IPS-18c (cell line): ENCODE results near the gene COBLL1.
"Not testable (repeated sequence)": the region's sequence is repeated elsewhere in the genome, so short reads cannot be mapped to it uniquely, and the experiment has no call there.

Source experiments
- H3K4me3 ChIP-seq: 2 replicates; pipeline ENCODE4 v1.7.0; 2013; ENCODE audit warnings: low read depth, mild to moderate bottlenecking, low read length, moderate library complexity; ENCODE audit not compliant: insufficient read depth
- H3K9me3 ChIP-seq: one replicate; pipeline ENCODE4 v1.6.1; 2013; ENCODE audit warnings: mild to moderate bottlenecking, low read length, moderate library complexity; ENCODE audit not compliant: control insufficient read depth, insufficient read depth

COBLL1 gene

DNA sequence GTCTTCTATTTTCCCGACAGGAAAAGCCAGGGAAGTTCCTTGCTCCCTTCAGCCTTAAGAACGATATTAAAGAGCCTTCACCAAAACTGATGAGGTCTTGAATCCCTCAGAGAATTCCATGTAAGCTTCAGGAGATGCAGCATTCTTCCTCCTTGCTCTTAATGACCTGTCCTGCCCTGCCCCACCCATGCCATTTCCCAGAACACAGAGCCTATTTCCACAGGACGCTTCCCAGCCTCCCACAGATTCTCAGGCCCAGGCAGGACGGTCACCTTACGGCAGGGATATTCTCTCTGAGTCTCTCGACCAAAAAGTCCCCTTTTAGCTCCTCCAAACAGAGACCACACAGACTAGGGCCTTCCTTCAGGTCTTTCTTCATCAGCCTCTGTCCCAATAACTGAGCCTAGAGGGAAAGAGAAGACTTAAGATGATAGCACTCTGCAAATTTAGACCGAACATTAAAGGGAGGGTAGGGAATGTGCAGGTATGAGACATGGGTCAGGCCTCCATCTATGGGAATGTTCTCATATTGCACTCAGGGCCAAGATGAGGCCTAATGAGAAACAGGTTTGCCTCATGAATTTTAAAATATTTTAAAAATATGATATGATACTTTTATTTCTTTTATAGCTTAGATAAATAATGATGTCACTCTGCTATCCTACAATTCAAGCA lies 62.1 kb downstream of the COBLL1 start:
- Histone ChIP-seq H3K9me3 (no peaks in the 10 kb centered on the region), H3K4me3 (no peak overlapping the region)

DNA sequence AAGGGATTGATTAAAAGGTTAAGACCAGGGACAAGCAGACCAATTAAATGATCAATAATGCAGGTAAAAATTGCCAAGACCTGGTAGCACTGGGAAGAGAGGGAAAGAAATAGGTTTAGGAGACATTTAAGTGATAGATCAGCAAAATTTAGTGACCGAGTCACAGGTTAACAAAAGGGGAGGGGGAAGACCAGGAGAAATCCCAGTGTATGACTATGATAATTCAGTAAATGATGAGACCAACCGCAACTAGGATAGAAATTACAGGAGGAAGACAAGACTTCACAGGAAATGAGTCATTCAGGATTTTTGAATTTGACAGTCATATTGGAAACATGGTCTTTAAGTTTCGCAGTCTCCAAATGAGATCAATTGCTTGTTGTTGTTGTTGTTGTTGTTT lies 62.9 kb downstream of the COBLL1 start:
- Histone ChIP-seq H3K9me3 (no peaks in the 10 kb centered on the region), H3K4me3 (no peak overlapping the region)

DNA sequence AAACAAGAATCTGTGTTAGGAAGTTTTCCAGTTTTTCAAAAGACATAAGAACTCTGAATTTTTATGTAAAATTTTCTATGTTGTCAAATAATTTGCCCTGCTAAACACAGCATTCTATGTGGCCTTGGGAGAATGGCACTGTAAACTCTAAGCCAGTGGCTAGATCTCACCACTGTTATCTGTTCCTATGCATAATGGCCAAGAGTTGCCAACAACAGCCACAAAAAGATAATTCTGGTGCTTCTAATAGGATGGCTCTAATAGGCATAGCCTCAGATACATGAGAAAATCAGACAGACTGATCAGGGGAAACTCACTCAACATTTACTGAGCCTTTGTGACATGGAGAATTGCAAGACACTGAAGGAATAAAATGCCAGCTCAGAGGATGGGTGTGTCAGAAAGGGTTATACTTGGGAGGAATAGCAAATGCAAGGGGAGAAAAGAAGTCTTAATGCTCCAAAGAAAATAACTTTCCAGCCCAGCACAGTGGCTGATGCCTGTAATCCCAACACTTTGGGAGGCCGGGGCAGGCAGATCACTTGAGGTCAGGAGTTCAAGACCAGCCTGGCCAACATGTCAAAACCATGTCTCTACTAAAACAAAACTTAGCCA lies 63.7 kb downstream of the COBLL1 start:
- Histone ChIP-seq H3K9me3 (no peaks in the 10 kb centered on the region), H3K4me3 (no peak overlapping the region)

DNA sequence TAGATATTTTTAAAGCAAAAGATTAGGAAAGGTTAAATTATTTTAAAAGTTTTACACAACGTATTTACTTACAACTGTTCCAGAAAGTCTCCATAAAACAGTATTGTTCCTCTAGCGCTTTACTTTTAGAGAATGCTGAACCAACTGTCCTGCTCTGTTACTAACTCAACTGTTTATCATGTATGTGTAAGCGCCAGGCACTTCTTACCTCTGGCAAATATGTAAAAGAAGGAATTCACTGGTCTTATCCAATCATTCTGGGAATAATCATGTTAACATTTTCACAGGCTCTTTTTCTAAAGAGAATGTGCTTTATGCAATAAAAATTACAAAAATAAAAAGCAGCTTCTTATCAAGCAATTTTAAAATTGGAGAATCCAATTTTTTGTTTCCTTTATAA lies 68.0 kb downstream of the COBLL1 start:
- Histone ChIP-seq H3K9me3 (no peaks in the 10 kb centered on the region), H3K4me3 (no peak overlapping the region)

DNA sequence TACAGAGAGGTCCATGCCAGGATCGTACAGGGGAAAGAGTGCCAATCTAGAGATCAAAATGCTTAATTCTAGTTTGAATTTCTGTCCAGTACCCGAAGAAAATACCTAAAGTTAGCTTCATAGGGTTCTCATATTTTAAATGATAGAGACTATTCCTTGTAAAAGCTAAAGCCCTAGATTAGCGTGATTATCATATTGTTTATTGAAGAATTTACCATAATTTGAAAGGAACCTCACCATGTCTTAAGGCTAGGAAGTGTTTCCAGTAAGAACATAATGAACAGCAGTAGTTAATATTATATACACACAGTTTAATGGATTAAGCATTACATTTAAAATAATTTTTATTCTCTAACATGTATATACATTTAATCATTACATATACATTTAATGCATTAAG lies 68.5 kb downstream of the COBLL1 start:
- H3K4me3 ChIP-seq = no peak overlapping the region
- no peaks in the 10 kb centered on the region for H3K9me3 ChIP-seq

DNA sequence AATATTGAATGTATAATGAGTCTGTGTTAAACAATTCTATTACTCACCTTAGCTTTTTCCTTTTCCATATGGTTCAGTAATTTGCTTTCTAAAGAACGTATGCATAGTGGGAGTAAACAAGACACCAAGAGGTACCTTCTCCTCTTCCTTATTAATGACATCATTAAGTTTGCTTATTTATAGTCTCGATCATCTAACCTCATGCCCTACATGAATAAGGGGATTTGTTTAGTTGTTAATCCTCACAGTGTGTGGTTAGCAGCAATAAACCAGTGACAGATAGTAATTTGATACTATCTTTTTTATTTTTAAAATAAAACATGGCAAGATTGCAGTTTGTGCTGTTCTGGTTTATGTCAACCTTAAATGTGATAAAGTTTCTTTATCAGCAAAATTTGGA lies 69.7 kb downstream of the COBLL1 start:
- Histone ChIP-seq H3K9me3 (no peaks in the 10 kb centered on the region), H3K4me3 (no peak overlapping the region)

DNA sequence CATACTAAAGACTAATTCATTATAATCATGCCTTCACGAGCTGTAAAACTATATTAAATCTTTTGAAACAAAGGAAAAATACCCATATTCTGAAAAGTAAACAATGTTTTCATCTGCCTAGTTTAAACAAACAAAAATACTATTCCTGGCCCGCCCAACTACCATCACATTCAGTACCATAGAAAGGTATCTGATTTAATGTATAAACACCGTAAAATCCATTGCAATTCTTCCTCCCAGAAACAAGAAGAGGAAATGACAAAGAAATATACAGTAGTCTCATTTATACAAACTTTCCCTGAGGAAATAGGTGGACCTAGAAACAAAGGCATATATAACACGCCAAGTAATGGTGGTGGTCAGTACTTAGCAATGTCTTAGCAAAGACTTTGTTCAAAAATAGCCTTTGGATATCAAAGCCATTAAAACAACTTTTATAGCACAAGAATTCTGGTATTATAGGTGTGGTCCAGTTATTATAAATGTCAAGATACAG lies 71.2 kb downstream of the COBLL1 start:
- Histone ChIP-seq H3K9me3 (no peaks in the 10 kb centered on the region), H3K4me3 (no peak overlapping the region)

DNA sequence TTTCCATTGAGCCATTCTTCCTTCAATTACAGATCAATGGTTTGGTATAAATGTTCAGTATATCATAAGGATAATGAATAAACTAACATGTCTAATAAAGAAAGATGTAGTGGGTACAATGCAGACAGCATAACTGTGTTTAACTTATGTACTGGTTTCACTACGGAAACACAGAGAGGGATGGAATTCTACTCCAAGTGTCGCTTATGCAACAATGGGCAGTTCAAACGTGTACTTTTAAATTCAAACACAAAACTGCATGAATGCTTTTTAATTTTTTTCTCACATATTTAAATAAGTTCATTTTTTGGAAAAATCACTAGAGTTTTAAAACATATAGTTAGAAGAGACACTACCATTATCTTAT lies 74.7 kb downstream of the COBLL1 start:
- Histone ChIP-seq H3K4me3 (no peak overlapping the region), H3K9me3 (no peaks in the 10 kb centered on the region)

DNA sequence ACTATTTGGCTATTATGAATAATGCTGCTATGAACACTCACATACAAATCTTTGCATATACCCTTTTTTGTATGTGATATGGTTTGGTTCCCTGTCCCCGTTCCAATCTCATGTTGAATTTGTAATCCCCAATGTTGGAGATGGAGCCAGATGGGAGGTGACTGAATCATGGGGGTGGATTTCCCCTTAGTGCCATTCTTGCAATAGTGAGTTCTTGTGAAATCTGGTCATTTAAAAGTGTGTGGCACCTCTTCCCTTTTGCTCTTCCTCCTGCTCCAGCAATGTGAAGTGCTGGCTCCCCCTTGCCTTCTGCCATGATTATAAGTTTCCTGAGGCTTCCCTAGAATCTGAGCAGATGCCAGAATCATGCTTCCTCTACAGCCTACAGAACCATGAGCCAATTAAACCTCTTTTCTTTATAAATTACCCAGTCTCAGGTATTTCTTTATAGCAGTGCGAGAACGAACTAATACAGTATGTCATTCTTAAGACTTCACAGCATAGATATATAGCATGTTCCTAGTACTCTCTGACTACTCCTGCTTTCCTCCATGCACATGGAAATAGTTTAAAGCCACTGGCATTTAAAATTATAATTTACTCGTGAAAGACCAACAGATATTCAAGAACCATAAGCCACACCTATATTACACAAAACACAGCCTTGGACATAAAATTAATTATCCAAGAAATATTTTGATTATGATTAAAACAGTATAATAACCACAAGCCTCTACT lies 75.2 kb downstream of the COBLL1 start:
- no peak overlapping the region for H3K4me3 ChIP-seq

DNA sequence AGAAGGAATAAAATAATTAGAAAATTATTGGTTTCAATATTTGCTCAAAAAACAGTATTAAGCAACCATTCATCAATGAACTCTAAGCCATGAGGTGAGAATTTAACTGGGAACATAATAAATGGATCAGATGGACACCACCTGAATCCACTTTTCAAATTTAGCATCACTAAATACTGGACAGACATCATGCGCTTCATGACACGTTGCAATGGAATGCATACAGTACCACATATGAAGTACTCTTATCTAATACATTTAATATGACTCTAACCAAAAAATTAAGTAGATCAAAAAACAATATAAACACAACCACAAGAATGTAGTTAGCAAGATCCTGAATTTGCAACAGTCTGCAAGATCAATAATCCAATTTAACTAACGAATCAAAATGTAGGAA lies 76.6 kb downstream of the COBLL1 start:
- Histone ChIP-seq H3K4me3 (no peak overlapping the region), H3K9me3 (no peaks in the 10 kb centered on the region)

More for the DNA sequence above, 75.2 kb downstream of the COBLL1 start:
- no peaks in the 10 kb centered on the region for H3K9me3 ChIP-seq

DNA sequence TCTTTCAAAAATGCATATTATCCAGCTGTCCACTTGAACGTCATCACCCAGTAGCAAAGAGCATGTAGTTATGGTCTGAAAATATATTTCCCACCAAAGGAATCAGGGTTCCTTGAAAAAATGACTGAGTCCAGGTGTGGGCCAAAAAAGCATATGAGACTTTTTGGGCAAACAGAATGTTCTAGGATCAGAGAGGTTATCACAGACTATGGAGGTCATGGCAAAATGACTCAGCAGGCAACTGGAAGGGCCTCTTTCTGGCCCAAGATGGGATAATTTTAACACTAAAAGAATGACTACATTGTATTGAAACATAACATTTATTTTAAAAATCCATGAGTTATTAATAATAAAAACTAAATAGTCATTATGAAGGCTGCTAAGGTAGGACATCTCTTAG lies 77.1 kb downstream of the COBLL1 start:
- no peaks in the 10 kb centered on the region for H3K9me3 ChIP-seq
- no peak overlapping the region for H3K4me3 ChIP-seq

DNA sequence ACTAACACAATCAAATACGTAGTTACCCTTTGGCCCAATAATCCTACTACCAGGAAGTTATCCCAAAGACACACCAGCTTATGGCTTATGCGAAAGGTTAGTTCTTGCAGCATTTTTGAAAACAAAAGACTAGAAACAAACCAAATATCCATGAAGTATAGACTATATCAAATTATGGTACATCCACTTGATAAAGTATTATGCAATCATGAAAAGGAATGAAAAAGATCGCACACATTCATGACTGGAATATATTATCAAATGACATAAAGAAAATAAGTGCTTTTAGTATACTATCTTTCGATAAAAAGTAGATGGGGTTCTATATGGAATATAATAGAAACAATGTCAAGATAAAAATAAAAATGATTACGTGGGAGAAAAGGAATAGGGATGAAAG lies 78.2 kb downstream of the COBLL1 start:
- Histone ChIP-seq H3K9me3 (no peaks in the 10 kb centered on the region), H3K4me3 (no peak overlapping the region)

DNA sequence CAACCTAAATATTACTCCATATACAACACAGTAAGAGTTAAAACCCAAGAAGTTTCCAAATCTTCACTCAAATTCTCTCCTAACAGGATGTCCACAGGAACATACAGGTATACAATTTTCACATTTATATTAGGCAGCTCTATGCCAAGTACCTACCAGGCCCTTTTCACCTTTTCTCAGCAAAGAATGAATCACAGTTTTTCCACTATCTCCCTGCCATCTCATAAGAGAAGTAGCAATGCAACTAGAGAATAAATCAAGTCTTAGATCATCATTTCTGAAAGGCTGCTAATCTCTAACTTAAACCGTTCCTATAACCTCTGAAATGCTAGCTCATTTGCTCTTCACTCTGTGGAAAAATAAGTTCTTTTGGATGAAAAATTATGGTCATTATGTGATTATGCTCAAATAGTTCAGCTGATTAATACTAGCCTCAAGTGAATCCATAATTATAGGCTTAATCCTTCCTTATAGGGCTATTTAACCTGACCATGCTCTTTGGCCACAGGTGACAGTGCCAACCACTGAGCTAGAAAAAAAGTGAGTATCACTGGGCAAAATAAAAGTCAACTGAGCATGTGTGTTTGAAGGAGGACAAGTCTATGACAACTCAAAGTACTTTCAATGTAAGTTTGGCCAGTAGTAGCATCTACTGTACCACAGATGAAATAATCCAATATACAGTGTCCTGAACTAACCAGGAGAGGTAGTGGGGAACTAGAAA lies 79.7 kb downstream of the COBLL1 start:
- Histone ChIP-seq H3K9me3 (no peaks in the 10 kb centered on the region), H3K4me3 (no peak overlapping the region)

DNA sequence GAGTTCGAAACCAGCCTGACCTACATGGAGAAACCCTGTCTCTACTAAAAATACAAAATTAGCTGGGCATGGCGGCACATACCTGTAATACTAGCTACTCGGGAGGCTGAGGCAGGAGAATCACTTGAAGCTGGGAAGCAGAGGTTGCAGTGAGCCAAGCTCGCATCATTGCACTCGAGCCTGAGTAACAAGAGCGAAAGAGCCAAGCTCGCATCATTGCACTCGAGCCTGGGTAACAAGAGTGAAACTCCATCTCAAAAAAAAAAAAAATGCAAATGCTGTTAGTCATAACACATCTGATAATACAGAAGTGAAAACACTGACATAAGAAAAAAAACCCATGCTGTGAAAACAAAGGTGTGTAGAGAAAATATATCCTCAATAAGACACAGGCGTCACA lies 80.4 kb downstream of the COBLL1 start:
- H3K4me3 ChIP-seq, H3K9me3 ChIP-seq: not testable (repeated sequence)

DNA sequence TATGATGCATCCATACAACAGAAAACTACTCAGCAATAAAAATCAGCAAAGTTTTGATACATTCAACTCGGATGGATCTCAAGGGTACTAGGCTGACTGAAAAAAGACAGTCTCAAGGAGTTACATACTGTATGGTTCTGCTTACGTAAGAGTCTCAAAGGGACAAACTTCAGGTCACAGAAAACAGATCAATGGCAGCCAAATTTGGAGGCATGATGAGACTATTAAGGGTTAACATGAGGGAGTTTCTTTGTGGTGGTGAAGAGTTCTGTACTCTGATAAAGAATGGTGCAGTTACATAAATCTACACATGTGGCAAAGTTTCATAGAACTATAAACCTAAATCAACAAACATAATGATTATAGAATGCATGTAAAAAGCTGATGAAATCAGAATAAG lies 81.4 kb downstream of the COBLL1 start:
- Histone ChIP-seq H3K4me3 (no peak overlapping the region), H3K9me3 (no peaks in the 10 kb centered on the region)

DNA sequence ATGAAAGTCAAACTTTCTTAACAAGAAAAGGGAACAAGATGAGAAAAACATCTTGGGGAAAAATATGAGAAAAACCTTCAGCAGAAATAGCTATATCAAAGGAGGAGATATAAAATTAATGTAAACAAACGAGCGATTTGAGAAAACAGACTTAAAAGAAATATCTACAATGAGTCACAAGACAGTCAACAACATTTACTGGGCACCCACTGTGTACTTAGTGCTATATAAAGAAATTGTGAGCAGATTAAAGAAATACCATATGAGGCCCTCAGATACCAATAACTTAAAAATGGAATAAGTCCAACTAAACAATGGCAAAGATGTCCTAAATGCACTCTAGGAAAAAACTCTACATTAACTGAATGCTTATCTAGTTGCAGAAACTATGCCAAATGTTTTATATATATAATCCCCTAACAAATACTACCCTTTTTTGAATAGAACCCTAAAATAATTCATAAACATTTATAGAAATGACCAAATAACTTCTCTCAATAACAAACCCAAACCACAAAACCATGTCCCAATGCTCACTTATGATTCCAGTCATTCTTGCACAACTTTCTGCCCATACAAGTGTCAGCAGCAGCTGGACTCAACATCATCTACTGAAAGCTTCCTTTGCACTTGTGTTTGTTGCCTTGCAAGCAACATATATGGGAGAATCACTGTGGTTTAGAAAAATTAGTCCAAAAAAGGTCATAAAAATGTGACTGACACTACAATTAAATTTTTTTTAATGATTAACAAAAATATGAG lies 83.5 kb downstream of the COBLL1 start:
- Histone ChIP-seq H3K9me3 (no peaks in the 10 kb centered on the region), H3K4me3 (no peak overlapping the region)

DNA sequence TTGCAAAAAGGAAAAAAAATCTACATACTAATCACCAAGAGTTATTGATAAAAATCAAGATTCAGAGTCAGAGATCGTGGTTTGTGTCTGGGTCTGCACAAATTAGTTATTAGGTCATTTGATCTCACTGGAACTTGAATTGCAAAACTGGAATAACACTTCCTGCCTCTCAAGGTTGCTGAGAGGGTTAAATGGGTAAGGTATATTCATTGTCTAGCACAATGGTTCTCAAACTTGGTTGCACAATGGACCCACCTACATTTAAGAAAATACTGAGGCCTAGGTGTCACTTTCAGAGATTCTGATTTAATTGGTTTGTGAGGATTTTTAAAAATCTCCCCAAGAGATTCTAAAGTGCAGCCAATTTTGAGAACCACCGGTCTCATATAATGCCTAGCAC lies 84.8 kb downstream of the COBLL1 start:
- Histone ChIP-seq H3K9me3 (no peaks in the 10 kb centered on the region), H3K4me3 (no peak overlapping the region)
